HL-60/S4 treated with phorbol 12-myristate 13-acetate at 8.2 ng/mL for 4 days and 3 days (cell line): ENCODE data around the gene PDE4DIP.
"Not testable (repeated sequence)": the region's sequence is repeated elsewhere in the genome, so short reads cannot be mapped to it uniquely, and the experiment has no call there.

Source experiments
- in situ Hi-C: fragments of 300-500 bp; cut with MboI; formaldehyde crosslinking; loops from 2 replicates; pipeline ENCODE4 v1.15.0; 2022; ENCODE audit warnings: low sequenced_read_pairs

The PDE4DIP gene

DNA sequence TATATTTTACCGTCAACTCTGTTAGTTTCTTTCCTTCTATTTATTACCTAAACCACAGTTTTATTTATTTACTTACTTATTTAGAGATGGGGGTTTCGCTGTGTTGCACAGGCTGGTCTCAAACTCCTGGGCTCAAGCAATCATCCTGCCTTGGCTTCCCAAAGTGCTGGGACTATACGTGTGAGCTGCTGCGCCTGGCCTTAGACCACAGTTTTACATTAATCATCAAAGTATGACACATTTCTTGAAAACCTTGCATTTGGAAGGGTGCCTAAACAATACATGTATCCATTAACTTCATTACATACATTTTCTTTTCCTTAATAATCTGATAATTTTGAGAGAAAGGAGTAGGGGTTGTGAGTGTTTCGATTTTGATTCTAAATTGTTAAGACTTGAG, 124.9 kb downstream of the PDE4DIP start:
- in situ Hi-C loops: not testable (repeated sequence)

DNA sequence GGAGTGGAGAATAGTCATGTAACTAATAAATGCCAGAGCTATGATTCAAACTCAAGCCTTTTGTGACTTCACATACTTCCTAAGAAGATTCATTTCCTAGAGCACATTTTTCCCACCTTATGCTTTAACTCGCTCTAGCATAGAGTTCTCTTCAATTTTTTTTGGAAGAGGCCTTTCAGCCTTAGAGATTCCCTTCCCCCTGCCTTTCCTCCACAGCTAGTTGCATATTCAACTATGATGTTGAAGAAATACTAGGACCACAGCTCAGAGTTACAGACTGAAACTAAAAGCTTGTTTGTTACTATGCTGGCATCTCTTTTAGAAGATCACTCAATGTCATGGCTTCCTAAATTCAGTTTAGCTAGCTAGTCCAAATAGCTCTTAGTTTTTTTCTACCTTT, 131.2 kb downstream of the PDE4DIP start:
- in situ Hi-C loops: not testable (repeated sequence)

DNA sequence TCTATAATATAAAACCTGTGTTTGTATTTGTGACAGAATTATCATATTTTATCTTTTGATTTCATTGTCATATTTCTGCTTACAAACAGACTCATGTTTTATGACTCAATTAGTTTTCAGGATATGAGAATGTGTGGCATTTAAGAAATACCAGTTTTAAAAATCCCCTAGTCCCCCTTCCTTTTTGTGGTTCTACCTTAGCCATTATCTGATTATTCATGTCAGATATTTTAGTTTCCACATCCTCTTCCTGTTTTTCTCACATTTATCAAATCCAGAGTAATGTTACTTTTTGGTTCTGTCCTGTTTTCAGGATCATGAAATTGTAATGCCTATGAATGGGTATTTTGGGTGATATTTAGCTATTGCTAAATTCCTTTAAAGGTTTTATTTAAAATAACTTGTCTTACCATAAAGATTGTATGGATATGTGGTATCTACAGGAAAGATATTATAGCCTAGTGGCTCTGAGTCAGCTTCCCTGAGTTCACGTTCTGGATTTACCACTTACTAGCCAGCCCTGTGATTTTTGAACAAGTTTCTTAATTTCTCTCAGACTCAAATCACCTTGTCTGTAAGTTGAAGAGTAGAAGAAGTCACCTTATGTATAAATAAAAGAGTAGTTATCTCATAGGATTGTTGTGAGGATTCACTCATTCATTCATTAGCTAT, 131.8 kb downstream of the PDE4DIP start:
- in situ Hi-C loops: not testable (repeated sequence)

DNA sequence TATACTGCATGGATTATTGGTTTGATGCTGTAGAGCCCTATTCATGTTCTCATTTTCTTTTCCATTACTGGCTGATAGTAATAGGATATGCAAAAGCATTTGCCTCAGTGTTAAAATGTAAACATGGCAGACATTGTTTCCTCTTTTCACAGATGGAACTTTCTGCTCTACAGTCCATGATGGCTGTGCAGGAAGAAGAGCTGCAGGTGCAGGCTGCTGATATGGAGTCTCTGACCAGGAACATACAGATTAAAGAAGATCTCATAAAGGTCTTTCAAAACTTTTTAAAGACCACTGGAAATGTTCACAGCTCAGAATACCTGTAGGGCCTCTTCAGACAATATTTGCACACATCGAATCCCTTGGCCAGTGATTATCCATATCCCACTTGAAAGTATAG, 133.6 kb downstream of the PDE4DIP start:
- in situ Hi-C loops: not testable (repeated sequence)

DNA sequence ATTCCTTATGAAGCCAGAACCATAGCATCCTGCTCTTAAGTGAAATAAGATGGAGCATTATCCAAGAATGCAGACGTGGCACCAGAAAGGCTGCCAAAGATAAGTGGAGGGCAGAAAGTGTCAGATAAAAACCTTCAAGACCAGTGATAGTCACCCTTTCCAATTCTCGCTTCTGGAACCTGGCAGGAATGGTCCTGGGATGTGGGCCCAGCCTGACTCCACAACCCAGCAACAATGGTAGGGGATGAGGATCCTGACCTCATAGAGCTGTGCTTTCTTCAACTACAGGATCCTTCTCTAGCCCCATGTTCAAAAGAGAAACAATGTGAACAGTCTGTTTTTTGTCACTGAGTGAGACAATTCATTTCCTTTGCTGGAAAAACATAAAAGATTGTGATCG, 145.2 kb downstream of the PDE4DIP start:
- in situ Hi-C loops: not testable (repeated sequence)

DNA sequence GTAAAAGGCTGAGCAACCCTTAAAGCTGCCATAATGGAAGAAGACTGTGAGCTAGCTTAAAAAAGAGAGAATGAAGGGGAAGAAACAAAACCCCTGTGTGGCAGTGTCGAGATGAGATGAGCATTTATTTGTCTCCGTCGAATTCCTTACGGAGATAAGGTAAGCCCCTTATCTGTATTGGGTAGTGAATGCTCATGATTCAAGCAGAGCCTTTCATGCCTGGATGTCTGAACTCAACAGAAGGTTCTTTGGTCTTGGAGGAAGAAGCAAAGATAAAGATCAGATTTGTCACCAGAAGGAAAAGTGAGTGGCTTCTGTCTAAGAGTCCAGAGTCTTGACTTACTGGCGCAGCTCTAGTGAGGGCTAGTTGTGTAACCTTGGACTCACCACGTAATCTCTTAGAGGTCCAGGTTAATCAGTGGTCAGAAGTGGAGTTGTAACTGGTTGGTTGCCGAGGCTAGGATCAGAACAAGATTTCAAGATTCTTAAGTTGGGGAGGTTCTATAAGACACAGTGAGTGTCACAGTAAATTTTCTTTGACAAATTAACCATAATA, 146.1 kb downstream of the PDE4DIP start:
- in situ Hi-C loops: not testable (repeated sequence)

DNA sequence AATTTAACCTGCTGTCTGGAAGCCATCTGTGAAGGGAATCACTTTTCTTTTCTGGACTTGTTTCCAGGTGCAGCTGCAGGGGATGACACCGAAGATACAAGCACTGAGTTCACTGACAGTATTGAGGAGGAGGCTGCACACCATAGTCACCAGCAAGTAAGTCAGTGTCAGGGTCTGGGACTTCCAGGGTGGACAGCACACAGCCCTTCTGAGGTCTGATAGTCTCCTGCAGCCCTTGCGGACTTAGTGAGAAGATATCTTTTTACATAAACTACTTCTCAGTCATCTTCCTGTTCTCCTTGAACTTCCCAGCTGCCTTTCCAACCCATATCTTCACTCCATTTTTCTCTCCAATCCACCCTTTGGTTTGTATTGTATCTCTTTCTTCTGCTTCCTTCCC, 147.6 kb downstream of the PDE4DIP start:
- in situ Hi-C loops: not testable (repeated sequence)

DNA sequence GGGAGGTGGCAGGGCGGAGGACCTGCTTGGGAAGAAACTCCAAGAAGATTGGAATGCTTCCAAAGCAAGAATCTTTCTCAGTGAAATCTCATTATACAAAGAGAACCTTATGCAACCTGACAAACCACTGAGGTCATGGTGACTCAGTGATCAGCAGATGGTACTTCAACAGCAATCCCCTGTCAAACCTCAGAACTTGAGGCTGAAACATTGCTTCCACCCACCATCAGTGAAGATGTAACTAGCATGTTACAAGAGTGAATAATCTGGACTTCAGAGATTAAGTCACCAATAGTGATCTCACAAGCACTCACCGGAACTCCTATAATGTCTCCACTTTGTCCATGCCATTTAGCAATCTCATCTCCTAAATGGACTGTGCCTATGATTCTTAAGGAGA, 148.1 kb downstream of the PDE4DIP start:
- in situ Hi-C loops: not testable (repeated sequence)

DNA sequence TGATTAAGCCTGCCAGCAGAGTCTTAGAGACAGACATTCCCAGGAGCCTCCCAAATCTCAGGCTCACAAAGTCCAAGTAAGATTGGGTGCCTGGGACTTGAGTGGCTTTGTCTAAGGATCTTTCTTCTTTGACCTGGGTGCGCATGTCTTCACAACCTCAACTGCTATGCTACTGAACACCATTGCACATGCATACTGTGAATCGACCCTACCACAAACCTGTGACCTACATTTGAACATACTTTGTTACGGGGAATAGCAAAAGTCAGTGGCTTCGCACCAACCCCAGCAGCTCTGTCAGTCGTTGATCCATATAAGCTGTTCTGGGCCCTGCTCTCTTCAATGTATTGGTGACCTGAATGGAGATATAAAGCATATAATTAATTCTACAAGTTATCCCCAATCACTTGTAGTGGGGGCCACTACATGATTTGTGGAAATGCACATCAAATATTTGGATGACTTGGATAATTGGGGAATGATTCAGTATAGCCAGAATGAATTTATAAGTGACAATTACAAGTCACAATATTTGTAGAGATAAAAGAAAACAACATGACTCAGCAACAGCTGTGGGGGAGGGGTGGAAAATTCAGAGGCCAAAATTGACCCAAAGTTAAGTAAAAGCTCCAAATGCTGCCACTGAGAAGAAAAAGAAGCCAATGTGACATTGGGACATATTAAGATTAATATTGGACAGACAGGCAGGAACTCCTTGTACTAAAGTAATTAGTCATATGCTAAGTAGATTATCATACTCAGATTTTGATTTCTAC, 152.4 kb downstream of the PDE4DIP start:
- in situ Hi-C loops: not testable (repeated sequence)

DNA sequence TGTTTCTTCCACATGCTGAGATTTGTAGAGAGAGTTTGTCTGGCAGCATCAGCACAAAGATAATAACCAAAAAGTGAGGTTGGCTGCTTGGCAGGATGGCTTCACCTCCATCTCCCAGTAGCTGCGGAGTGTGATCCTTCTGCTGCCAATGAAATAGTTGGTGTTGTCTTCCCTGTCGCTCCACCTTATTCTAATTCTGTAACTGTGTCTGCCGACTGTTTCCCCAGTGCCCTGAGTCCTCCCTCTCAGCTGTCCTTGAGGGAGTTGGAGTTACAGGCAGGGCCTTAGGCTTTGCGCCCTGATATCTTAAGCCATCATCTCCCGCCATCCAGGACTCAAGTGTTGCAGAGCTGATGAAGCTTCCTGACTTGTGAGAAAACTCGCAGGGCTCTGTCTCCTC, 153.2 kb downstream of the PDE4DIP start:
- in situ Hi-C loops: not testable (repeated sequence)

DNA sequence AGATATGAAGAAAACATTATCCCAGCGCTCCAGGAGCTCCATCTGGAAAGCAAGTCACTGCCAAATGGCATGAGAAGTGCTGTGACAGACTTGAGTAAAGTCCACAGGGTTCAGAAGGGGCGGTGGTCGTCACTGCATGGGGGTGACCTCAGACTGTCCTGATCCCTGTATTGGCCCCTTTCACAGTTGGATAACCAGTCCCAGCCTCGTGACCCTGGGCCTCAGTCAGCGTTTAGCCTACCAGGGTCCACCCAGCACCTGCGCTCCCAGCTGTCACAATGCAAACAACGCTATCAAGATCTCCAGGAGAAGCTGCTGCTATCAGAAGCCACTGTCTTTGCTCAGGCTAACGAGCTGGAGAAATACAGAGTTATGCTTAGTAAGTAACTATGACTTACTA, 158.4 kb downstream of the PDE4DIP start:
- in situ Hi-C loops: not testable (repeated sequence)

DNA sequence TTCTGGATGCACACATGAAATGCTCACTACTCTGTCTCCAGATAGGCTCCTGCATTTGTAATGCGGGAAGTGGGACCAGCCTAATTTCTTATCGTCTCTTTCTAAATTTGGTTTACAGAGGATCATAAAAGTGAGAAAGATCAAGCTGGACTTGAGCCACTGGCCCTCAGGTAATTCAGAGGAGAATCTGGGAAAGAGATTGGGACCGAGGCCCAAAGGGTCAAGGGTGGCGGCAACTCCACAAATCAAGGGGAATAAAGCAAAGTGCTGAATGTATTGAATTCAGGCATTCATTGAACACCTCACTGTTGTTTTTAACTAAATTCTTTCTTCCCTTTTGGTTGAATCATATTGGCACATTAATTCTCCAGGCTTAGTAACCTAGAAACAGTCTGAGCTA, 164.1 kb downstream of the PDE4DIP start:
- in situ Hi-C loops: not testable (repeated sequence)

DNA sequence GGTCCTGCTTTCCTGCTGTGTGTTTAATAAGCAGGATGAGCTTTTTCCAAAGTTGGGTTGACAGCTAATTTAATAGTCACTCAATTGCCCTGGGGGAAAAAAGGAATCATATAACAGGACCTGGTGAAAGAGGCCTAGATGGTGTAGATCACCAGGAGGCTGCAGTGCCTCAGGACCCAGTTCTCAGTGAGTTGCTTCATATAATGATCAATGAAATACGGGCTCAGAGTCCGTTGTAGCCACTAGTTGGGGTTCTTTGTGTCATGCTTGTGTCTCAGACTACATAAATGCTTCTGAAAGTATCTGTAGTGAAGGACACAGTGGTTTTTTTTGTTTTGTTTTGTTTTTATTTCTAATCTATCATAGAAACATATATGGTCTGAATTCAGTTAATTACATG, 164.5 kb downstream of the PDE4DIP start:
- in situ Hi-C loops: not testable (repeated sequence)

DNA sequence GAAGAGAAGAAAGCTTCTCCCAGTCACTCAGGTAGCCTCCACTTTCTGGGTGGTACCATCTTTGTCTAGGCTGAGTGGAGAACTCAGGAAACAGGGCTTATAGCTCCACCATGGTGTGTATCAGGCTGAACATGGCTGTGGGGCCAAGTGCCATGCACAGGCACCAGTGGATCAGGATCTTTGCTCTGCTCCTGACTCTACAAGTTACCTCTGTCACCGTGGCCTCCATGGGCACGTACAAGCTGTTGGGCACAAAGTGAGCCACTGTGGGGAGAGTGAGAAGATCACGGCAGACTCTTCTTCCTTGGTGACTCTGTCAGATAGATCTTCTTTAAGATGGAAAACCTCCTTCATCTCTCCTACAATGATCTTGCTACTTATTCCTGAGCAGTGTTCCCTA, 165.5 kb downstream of the PDE4DIP start:
- in situ Hi-C loops: not testable (repeated sequence)

DNA sequence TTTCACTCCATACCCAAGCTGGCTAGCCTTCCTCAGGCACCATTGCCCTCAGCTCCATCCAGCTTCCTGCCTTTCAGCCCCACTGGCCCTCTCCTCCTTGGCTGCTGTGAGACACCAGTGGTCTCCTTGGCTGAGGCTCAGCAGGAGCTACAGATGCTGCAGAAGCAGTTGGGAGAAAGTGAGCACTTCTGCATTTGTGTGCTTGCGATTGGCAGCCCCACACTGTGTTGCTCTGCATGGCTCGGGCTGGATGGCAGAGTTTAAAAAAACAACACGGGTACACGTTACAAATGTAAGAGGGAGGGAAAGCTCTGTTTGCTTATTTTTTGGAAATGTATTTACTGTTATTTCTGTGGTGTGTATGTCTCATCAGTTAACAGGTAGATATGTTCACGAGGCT, 168.4 kb downstream of the PDE4DIP start:
- in situ Hi-C loops: not testable (repeated sequence)

DNA sequence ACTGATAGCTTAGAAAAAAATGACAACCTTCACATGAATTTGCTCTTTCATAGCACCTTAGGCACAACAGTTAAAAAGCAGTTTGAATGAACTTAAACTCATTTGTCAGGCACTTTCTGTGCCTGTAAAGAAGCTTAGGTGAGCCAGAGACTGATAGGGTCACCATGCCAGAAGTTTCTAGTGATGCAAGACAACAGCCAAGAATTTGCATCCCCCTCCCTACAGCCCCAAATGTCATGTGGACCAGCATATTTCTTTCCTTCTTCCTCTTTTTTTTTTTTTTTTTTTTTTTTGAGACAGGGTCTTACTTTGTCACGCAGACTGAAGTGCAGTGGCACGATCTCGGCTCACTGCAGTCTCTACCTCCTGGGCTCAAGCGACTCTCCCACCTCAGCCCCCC, 169.3 kb downstream of the PDE4DIP start:
- in situ Hi-C loops: not testable (repeated sequence)

DNA sequence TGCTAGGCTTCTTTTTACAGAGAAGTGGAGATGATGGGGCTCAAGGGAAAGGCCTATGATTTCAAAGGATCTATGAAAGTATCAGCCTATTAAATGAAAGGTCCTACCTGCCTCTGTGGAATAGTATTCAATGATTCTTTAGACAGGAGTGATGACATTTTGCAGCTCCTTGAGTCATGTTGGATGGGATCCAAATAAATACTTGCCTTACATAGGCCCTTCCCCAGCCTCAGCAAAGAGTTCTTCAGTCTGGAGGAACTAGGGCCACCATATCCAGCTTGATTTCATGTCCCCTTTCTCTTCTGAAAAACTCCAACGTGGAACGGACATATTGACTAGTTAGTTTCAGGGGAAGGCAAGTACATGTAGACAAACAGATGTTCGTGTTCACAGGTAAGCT, 171.3 kb downstream of the PDE4DIP start:
- in situ Hi-C loops: not testable (repeated sequence)

DNA sequence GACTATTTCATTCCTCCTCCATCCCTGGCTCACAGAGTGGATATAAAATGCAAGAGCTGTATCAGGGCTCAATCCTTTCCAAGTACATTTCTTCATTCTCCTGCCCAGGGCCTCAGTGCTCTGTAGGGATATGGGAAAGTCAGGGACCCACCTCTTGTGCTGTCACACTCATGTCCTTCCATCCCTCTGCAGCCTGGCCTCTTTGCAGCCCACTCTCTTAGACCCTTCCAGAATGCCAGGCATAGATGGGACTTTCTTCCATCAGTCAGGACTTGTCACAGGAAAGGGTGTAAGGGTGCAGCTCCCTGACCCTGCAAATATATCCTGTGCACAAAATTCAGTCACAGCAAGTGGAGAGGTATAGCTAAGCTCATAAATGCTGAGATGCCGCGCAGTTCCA, 172.4 kb downstream of the PDE4DIP start:
- in situ Hi-C loops: not testable (repeated sequence)

DNA sequence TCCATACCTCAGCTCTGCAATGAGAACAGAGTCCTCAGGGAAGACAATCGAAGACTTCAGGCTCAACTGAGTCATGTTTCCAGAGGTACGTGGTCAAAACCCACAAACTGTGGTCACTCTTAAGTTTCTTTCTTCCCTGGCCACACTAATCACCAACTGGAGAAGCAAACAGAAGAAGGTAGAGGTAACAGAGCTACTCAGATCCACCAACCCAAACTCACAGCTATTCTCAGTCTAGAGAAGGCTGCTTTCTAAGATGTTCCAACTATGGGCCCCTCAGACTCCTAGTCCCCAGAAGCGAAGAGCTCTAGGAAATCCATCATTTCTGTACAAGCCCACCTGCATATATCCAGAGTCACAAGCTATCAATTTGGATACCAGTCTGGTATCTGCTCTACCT, 174.3 kb downstream of the PDE4DIP start:
- in situ Hi-C loops: not testable (repeated sequence)

DNA sequence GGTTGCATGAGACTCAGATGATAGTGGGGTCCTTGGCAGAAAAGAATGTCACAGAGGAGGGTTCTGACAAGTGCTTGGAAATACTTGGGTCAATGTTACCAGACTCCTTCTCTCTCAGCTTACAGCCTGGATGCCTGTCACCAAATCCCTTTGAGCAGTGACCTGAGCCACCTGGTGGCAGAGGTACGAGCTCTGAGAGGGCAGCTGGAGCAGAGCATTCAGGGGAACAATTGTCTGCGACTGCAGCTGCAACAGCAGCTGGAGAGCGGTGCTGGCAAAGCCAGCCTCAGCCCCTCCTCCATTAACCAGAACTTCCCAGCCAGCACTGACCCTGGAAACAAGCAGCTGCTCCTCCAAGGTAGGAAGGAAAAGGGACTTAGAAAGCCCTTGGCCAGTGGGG, 180.1 kb downstream of the PDE4DIP start:
- in situ Hi-C loops: not testable (repeated sequence)

DNA sequence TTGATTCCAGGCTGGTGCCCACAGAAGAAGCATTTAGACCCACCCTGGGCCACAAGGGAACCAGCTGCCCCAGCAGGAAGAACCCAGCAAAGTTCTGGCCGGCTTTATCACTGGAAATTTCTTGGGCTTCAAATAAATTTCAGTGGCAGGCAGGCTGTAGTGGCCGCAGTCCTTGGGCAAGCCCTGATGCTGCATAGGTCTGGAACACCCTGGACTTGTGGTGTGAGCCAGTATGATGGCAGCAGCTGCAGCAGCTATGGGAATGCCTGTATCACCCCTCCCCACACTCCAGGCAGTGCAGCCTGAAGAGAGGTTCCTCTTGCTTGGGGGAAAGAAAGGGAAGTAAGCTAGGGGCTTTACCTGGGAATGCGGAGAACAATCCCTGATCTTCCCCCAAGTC, 189.7 kb downstream of the PDE4DIP start:
- in situ Hi-C loops: not testable (repeated sequence)

DNA sequence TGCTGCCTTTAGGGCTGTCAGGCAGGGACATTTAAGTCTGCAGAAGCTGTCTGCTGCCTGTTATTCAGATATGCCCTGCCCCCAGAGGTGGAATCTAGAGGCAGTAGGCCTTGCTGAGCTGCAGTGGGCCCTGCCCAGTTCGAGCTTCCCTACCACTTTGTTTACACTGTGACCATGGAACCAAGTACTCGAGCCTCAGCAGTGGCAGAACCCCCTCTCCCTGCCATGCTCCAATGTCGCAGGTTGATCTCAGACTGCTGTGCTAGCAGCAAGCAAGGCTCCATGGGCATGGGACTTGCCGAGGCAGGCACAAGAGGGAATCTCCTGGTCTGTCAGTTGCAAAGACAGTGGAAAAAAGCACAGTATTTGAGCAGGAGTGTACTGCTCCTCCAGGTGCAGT, 198.8 kb downstream of the PDE4DIP start:
- in situ Hi-C loops: not testable (repeated sequence)
